Mesendoderm (in vitro differentiated cells): ENCODE results near the gene PURB.
"Not testable (repeated sequence)": the region's sequence is repeated elsewhere in the genome, so short reads cannot be mapped to it uniquely, and the experiment has no call there.

Experiments
- DNase-seq: peaks from one replicate; pipeline ENCODE4 v3.0.0; 2013
- H2AK5ac ChIP-seq: 2 replicates; pipeline ENCODE4 v1.6.1; 2013; ENCODE audit warnings: low read length, inconsistent platforms
- H2BK120ac ChIP-seq: 2 replicates; pipeline ENCODE4 v1.6.1; 2013; ENCODE audit warnings: low read depth, mild to moderate bottlenecking, low read length, moderate library complexity, mixed read lengths
- H2BK15ac ChIP-seq: replicated peaks from 2 replicates; pipeline ENCODE4 v1.6.1; 2013; ENCODE audit warnings: low read depth, mild to moderate bottlenecking, moderate library complexity
- H2BK5ac ChIP-seq: 2 replicates; pipeline ENCODE4 v1.6.1; 2013; ENCODE audit warnings: low read length, inconsistent platforms
- H3K18ac ChIP-seq: 2 replicates; pipeline ENCODE4 v1.6.1; 2013; ENCODE audit warnings: mild to moderate bottlenecking, low read length, mixed read lengths
- H3K23ac ChIP-seq: one replicate; pipeline ENCODE4 v1.6.1; 2013; ENCODE audit warnings: low read length
- H3K27ac ChIP-seq: 2 replicates; pipeline ENCODE4 v1.5.1; 2013; ENCODE audit warnings: low read depth, mild to moderate bottlenecking, inconsistent platforms, low read length, moderate library complexity
- H3K27me3 ChIP-seq: 2 replicates; pipeline ENCODE4 v1.6.1; 2013; ENCODE audit warnings: low read length, control low read depth, mild to moderate bottlenecking, inconsistent platforms; ENCODE audit not compliant: insufficient read depth, poor library complexity
- H3K36me3 ChIP-seq: 2 replicates; pipeline ENCODE4 v1.6.1; 2013; ENCODE audit warnings: low read length, inconsistent platforms; ENCODE audit not compliant: control insufficient read depth, insufficient read depth
- H3K4ac ChIP-seq: one replicate; pipeline ENCODE4 v1.6.1; 2013; ENCODE audit warnings: low read depth, mild to moderate bottlenecking, low read length, moderate library complexity
- H3K4me1 ChIP-seq: 2 replicates; pipeline ENCODE4 v1.6.1; 2013; ENCODE audit warnings: low read depth, low read length, inconsistent platforms; ENCODE audit not compliant: control insufficient read depth
- H3K4me2 ChIP-seq: 2 replicates; pipeline ENCODE4 v1.6.1; 2013; ENCODE audit warnings: low read length
- H3K4me3 ChIP-seq: 2 replicates; pipeline ENCODE4 v1.5.1; 2013; ENCODE audit warnings: mild to moderate bottlenecking, low read length
- H3K56ac ChIP-seq: one replicate; pipeline ENCODE4 v1.6.1; 2013; ENCODE audit warnings: low read length
- H3K79me1 ChIP-seq: 2 replicates; pipeline ENCODE4 v1.6.1; 2013; ENCODE audit warnings: low read length, inconsistent platforms
- H3K79me2 ChIP-seq: 2 replicates; pipeline ENCODE4 v1.6.1; 2013; ENCODE audit warnings: mild to moderate bottlenecking, low read length; ENCODE audit not compliant: control insufficient read depth, insufficient read depth
- H3K9ac ChIP-seq: 2 replicates; pipeline ENCODE4 v1.6.1; 2013; ENCODE audit warnings: low read length, inconsistent platforms
- H4K5ac ChIP-seq: one replicate; pipeline ENCODE4 v1.6.1; 2013; ENCODE audit warnings: low read length
- H4K8ac ChIP-seq: one replicate; pipeline ENCODE4 v1.6.1; 2013; ENCODE audit warnings: low read depth, mild to moderate bottlenecking, control low read depth, low read length, moderate library complexity
- WGBS: extraction: QIAGEN DNeasy Blood & Tissue Kit; methylation state at CpG from one replicate; pipeline ENCODE4 v1.1.7; 2013; ENCODE audit warnings: low lambda C conversion rate, missing lambda C conversion rate; ENCODE audit not compliant: insufficient coverage; ENCODE audit errors: extremely low coverage; 5-methylcytosine and 5-hydroxymethylcytosine counted together

The PURB gene

GRCh38 chr7:44845451-44845850 is 39.9 kb downstream of the PURB start:
- Histone ChIP-seq H2AK5ac (no peak overlapping the region), H4K8ac (no peak overlapping the region), H2BK5ac (no peak overlapping the region), H3K4me1 (no peaks in the 10 kb centered on the region), H3K23ac (no peak overlapping the region), H3K9ac (no peak overlapping the region), H3K4ac (no peak overlapping the region), H2BK120ac (no peak overlapping the region), H3K18ac (no peak overlapping the region), H4K5ac (no peak overlapping the region), H3K27me3 (no peaks in the 10 kb centered on the region), H2BK15ac (no peak overlapping the region), H3K27ac (no peak overlapping the region), H3K4me3 (no peak overlapping the region), H3K79me2 (peaks cover 52% of the 10 kb centered on the region), H3K79me1 (peaks cover 5% of the 10 kb centered on the region), H3K56ac (no peak overlapping the region), H3K4me2 (no peak overlapping the region), H3K36me3 (no peaks in the 10 kb centered on the region)
- no peak for DNase-seq

- H3K4me2 ChIP-seq, H3K4me3 ChIP-seq, H2BK120ac ChIP-seq, H3K27ac ChIP-seq, H4K8ac ChIP-seq, H2BK5ac ChIP-seq, DNase-seq, H3K4me1 ChIP-seq, H4K5ac ChIP-seq, H3K18ac ChIP-seq, H3K23ac ChIP-seq, H3K9ac ChIP-seq, H3K56ac ChIP-seq, H3K4ac ChIP-seq, H3K79me1 ChIP-seq, H2BK15ac ChIP-seq, H2AK5ac ChIP-seq, H3K36me3 ChIP-seq, H3K27me3 ChIP-seq: not testable (repeated sequence)
- H3K79me2 ChIP-seq, result peaks cover 59% of the 10 kb centered on the region
- no CpG with 5 or more reads among the region's 5 CpGs for WGBS
These were observed 41.9 kb downstream of the PURB start for GRCh38 chr7:44843440-44843839.

- H4K5ac ChIP-seq, DNase-seq, H2BK120ac ChIP-seq, H3K18ac ChIP-seq, H3K27me3 ChIP-seq, H3K27ac ChIP-seq, H3K4me3 ChIP-seq, H3K56ac ChIP-seq, H3K4me1 ChIP-seq, H3K23ac ChIP-seq, H3K36me3 ChIP-seq, H3K79me1 ChIP-seq, H2AK5ac ChIP-seq, H2BK5ac ChIP-seq, H3K9ac ChIP-seq, H3K4ac ChIP-seq, H2BK15ac ChIP-seq, H4K8ac ChIP-seq, H3K4me2 ChIP-seq: not testable (repeated sequence)
- no CpG with 5 or more reads among the region's 8 CpGs for WGBS
- H3K79me2 ChIP-seq, result peaks cover 61% of the 10 kb centered on the region
These were observed 42.7 kb downstream of the PURB start for GRCh38 chr7:44842675-44843074.

GRCh38 chr7:44838751-44839150 is 46.6 kb downstream of the PURB start:
- Histone ChIP-seq H3K56ac (no peak overlapping the region), H3K36me3 (peaks cover 2% of the 10 kb centered on the region), H3K79me1 (peaks cover 6% of the 10 kb centered on the region), H4K8ac (no peak overlapping the region), H3K27me3 (no peaks in the 10 kb centered on the region), H2BK15ac (no peak overlapping the region), H2BK5ac (no peak overlapping the region), H3K4me2 (no peak overlapping the region), H3K23ac (no peak overlapping the region), H3K4me1 (no peaks in the 10 kb centered on the region), H3K27ac (no peak overlapping the region), H2AK5ac (no peak overlapping the region), H3K4me3 (no peak overlapping the region), H3K18ac (no peak overlapping the region), H3K9ac (no peak overlapping the region), H2BK120ac (no peak overlapping the region), H3K79me2 (peaks cover 33% of the 10 kb centered on the region), H4K5ac (no peak overlapping the region), H3K4ac (no peak overlapping the region)
- no CpG with 5 or more reads among the region's 2 CpGs for WGBS
- no peak for DNase-seq

DNA sequence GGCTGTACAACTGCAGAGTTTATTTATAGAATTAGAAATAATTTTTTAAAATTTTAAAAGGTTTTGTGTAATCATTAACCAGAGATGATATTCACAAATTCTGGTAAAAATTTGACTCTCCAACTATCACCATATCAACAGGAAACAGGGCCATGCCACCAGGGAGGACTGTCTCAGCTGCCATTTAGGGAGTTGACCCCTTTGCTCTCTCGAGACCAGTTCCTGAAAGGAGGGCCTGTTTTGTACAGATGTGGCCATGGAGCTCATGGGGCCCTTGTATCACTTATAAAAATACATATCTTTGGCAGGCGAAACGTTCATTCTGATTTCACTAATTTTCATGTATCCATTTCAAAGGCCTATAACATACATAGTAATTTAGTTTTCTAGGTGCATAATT is 57.8 kb downstream of the PURB start:
- H4K5ac ChIP-seq, result no peak overlapping the region
- no peaks in the 10 kb centered on the region for H3K27me3 ChIP-seq
- H2BK5ac ChIP-seq, result no peak overlapping the region
- no peaks in the 10 kb centered on the region for H3K4me1 ChIP-seq
- H3K27ac ChIP-seq, result no peak overlapping the region
- no peak overlapping the region for H3K4me3 ChIP-seq
- no peak overlapping the region for H3K23ac ChIP-seq
- H2AK5ac ChIP-seq, result no peak overlapping the region
- WGBS, result no CpG with 5 or more reads among the region's 3 CpGs
- H3K18ac ChIP-seq, result no peak overlapping the region
- H3K4me2 ChIP-seq, result no peak overlapping the region
- H3K4ac ChIP-seq, result no peak overlapping the region
- no peak overlapping the region for H2BK15ac ChIP-seq
- no peak for DNase-seq
- no peak overlapping the region for H2BK120ac ChIP-seq
- H3K36me3 ChIP-seq, result peaks cover 12% of the 10 kb centered on the region
- H4K8ac ChIP-seq, result no peak overlapping the region
- H3K79me1 ChIP-seq, result peaks cover 2% of the 10 kb centered on the region
- no peaks in the 10 kb centered on the region for H3K79me2 ChIP-seq
- H3K9ac ChIP-seq, result no peak overlapping the region
- H3K56ac ChIP-seq, result no peak overlapping the region
